Stimulated activated CD8-positive, alpha-beta memory T cell treated with anti-CD3 and anti-CD28 coated beads, Interleukin-7, amount 100 ng/mL, for 24 hours (primary cell): Measurements from ENCODE around the gene PEPD.

ENCODE experiments used
- DNase-seq: peaks from one replicate; pipeline ENCODE4 v3.0.0-alpha.2; 2020; ENCODE audit warnings: low read depth

The PEPD gene

DNA sequence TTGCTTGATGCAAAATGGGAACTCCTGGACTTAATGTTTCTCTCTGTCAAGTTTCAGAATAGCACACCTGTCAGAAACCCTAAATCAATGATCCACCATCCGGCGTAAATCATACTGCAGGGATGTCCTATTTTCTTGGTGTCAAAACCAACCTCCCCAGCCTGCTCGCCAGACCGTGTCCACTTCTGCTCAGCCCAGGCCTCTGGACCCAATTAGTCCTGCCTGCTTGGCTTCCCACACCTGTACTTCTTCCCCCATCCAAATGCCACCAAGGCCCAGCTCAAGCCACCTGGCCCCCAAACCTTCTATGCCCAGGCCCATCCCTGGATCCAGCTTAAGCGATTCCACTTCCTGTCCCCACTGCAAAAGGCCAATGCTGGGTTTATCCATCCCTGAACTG is 25.1 kb upstream of the PEPD start:
- DNase-seq, result no peak

DNA sequence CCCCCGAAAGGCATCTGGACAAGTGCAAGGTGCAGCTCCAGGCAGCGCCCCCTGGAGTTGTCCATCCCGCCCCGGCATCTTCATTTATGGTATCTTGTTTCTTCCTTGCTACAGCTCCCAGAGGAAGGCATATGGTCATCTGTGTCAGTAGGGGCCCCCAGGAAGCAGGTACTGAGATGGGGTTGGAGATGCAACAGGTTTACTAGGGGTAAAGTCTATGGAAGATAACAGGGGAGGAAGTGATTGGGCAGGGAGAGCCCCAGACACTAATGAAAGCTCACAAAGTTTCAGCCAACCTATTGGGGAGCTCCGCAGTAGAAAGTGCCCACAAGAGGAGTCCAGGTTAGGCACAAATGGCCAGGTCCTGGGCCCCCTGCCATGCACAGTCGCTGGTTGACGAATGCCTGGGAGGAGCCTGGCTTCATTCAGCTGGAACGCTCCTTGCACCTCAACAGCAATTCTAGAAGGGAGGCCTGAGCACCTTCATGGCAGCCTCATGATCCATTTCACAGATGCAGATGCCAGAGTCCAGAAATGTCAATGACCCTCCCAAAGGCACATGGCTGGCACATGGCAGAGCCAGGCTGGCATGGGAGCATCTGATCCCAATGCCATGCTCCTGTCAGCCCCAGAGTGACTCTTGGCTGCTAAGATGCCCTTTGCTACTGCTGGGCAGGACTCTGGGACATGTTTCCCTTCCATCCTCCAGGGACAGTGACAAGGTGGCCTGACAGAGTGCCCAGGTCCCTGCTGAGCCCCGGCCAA is 23.8 kb upstream of the PEPD start:
- no peak for DNase-seq

- DNase-seq, result no peak
These were observed 13.6 kb upstream of the PEPD start for GRCh38 chr19:33535226-33535625.

DNA sequence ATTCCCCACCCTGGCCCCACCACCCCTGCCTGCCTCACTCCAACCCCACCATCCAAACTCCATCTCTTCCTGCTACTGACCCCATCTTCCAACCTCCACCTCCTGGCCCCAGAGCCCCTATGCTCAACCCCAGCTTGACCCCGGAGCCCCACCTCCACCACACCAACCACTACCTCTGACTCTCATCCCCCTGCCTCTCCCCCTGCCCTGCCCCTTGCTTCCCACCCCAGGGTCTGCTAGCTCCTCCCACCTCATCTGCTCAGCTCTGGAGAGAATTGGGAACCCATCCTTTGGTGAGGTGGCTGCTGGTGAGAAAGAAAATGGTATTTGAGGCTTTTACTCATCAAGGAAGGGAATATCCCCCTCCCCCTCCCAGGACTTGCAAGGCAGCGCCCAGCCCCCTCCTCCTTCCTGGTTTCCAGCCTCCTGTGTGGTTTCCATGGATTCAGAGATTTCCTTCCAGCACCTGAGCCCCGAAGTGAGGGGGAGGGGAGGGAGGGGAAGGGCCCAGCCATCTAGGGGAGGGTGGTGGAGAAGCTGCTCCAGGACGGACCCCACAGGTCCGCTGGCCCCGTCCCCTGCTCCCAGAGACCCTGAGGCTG is 11.4 kb upstream of the PEPD start:
- no peak for DNase-seq

- no peak for DNase-seq
These were observed 9.3 kb upstream of the PEPD start for GRCh38 chr19:33530842-33531241.

DNA sequence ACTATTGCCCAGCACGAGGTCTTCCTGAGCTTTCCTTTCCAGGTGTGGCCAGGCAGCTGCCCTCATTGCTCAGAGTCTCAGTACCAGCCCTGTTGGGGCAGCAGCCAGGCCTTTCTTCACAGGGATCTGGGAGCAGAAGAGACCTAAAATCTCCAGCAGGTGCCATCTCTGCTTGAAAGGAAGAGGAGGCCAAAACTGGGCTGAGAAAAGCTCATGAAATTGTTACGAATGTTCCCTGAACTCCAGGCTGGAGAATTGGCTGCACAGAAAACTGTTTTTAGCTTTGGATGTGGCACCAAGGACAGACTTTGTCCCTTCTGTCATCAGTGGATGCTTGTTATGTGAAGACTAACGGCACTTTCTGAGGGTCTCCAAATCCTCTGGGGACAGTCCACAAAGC is 8.7 kb upstream of the PEPD start:
- DNase-seq, result no peak

- no peak for DNase-seq
These were observed 7.6 kb upstream of the PEPD start for GRCh38 chr19:33529094-33529676.

DNA sequence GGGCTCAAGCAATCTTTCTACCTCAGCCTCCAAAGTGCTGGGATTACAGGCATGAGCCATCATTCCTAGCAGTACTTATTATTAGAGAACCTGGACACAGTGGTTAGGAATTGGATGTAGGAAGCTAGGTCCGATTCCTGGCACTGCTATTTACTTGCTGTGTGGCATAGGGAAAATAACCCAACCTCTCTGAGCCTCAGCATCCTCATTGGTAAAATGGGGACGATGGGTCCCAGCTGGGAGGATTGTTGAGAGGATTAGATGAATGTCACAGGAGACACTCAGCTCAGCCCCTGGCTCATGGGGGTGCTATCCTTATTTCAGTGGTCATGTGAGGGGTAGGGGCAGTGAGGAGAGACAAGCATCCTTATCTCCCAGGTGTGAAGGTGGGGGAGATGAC is 6.8 kb upstream of the PEPD start:
- no peak for DNase-seq

DNA sequence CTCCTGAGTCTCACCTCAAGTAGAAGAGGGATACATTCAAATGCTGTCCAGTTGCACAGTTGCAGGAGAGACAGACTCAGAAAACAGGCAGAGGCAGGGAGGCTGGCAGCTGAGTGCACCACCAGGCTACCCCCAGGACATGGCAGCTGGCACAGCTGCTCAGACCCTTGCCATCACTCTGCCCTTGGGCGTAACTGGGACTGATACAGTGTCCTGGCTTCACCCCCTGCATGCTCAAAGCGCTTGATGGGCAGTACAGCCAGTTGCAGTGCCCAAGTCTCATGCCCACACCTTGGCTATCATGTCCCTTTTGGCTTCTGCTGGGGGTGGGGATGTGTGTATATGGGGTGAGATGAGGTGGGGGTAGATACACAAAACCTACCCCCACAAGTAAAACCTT is 5.5 kb upstream of the PEPD start:
- DNase-seq, result no peak

DNA sequence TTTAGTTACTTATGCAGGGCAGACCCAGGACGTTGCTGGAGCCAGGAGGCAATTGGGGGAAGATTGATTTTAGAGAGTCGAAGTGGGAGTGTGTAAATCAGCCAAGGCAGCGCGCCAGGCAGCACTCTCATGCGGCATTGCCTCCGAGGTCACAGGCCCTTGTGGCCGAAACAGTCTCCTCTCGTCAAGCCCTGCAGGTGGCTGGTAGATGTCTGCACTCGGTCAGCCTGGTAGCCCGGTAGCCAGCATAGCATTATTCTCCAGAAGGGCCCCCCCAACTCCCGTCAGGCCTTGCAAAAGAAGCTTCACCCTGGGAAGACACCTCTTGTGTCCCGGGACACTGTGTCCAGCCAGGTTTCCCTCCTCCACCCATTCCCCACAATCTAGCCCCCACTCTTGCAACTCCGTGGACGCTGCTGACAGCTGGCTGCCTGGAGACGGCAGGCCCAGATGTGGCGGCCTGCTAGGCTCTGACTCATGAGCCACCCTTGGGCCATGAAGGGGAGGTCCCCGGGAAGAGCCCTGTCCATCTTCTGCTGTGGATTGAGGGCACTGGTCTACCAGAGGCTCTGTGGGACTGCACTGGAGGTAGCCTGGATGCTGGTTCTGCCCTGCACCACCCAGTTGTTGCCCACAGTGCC is 2.6 kb upstream of the PEPD start:
- no peak for DNase-seq

GRCh38 chr19:33523167-33523566 is 1.6 kb upstream of the PEPD start:
- no peak for DNase-seq

GRCh38 chr19:33522371-33522662 is 726 bp upstream of the PEPD start:
- DNase-seq, result no peak

DNA sequence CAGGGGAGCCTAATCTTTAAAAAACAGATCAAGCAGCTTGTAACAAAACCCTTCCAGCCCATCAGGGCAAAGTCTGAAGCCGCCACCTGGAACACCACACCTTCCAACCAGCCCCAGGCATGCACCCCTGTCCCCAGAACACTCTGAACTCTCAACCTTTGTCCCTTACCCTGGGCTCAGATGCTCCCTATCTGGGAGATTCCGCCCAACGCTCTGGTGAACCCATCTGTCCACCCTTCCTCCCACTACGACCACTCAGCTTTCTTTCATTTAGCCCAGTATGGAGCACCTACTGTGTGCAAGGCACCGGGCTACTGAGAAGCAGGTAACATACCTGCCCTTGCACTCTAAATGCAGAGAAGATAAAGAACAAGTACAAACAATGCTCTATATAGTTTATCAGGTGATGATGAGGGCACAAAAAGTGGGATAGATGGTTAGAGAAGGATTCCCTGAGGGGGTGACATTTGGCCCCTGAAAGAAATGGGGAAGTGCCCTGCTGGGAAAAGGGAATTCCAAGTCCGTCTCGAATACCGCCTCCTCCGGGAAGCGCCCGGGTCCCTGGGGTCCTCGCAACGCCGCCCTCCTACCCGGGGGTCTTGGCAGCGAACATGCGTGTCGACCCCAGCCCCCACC is 629 bp downstream of the PEPD start:
- no peak for DNase-seq

DNA sequence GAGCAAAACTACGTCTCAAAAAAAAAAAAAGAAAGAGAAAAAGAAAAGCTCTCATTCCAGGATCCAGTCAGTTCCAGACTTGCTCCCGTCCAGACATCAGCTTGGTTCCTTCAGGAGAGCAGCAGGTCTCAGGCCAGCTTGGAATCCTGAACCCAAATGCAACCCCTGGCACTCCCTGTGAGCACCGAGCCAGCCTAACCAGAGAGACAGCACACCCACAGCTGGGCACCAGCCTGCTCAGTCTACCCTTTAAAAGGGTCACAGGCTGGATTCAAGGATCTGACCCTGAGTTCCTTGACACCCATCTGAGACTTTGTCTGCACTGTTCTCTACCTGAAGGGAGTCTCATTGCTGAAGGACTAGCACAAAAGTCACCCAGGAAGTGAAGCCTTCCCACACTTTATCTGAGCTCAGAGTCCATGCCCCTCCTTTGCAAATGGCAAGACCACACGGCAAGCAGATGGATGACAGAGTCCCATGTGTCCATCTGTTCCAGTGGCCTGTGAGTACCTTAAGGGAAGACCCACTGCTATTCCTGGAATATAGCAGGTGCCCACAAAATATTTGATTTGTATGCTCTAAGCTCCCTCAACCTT is 1.4 kb downstream of the PEPD start:
- no peak for DNase-seq

- no peak for DNase-seq
These were observed 2.2 kb downstream of the PEPD start for GRCh38 chr19:33519416-33519815.

- no peak for DNase-seq
These were observed 3.0 kb downstream of the PEPD start for GRCh38 chr19:33518541-33518940.

GRCh38 chr19:33517922-33518321 is 3.7 kb downstream of the PEPD start:
- DNase-seq, result no peak

- no peak for DNase-seq
These were observed 5.7 kb downstream of the PEPD start for GRCh38 chr19:33515921-33516320.

GRCh38 chr19:33514885-33515551 is 6.6 kb downstream of the PEPD start:
- no peak for DNase-seq

GRCh38 chr19:33513424-33513823 is 8.2 kb downstream of the PEPD start:
- no peak for DNase-seq

DNA sequence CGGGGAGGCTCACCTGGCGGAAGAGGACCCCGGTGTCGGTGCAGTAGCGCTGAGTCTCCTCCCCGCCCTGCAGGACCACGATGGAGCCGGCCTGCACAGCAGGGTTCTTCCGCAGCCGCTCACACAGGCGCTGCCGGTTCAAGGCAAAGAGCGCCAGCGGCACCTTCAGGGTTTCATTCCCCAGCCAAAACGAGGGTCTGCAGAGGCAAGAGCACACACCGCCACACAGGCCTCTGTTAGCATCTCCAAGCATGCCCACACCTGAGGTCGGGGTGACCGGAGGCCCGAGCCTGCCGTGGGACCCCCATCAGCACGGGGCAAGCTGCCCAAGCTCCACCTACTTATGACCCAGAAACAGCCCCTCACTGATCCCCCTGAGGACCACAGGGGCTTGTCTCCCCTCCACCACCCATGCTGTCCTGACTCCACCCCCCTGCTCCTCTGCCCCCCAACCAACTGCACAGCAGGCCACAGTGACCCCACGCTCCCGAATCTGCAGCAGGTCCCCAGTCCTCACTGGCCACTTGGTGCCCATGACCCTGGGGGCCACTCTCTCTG is 8.9 kb downstream of the PEPD start:
- no peak for DNase-seq

- DNase-seq, result no peak
These were observed 9.6 kb downstream of the PEPD start for GRCh38 chr19:33512021-33512420.
